ENCODE measurements around the gene RSPRY1.

DNA sequence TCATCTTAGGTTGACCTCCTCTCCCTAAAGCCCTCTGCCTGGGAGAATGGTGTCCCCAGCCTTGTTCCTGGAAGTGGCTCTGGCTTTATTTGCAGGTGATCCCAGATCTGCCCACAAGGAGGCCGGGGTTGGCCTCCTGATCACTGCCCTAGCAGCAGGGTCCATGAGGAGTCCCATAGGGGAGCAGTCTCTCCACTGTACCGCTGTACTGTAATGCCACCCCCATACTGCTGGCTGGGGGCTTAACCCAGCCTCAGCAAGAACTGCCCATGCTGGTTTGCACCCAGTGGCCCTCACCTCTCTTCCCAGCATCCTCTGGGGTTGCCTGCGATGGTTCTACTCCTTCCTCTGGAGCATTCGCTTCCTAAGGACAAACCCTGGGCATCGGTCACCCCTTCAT, 39.4 kb upstream of the RSPRY1 start:
- TF ChIP-seq, protein P1, sequence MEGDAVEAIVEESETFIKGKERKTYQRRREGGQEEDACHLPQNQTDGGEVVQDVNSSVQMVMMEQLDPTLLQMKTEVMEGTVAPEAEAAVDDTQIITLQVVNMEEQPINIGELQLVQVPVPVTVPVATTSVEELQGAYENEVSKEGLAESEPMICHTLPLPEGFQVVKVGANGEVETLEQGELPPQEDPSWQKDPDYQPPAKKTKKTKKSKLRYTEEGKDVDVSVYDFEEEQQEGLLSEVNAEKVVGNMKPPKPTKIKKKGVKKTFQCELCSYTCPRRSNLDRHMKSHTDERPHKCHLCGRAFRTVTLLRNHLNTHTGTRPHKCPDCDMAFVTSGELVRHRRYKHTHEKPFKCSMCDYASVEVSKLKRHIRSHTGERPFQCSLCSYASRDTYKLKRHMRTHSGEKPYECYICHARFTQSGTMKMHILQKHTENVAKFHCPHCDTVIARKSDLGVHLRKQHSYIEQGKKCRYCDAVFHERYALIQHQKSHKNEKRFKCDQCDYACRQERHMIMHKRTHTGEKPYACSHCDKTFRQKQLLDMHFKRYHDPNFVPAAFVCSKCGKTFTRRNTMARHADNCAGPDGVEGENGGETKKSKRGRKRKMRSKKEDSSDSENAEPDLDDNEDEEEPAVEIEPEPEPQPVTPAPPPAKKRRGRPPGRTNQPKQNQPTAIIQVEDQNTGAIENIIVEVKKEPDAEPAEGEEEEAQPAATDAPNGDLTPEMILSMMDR (IDR thresholded peaks at IDR 0.05) = no peak
- TF ChIP-seq POLR2A (IDR thresholded peaks at IDR 0.05) = no peak

All from adrenal gland (tissue), 5 donors.